ENCODE results near the gene RGS6.

DNA sequence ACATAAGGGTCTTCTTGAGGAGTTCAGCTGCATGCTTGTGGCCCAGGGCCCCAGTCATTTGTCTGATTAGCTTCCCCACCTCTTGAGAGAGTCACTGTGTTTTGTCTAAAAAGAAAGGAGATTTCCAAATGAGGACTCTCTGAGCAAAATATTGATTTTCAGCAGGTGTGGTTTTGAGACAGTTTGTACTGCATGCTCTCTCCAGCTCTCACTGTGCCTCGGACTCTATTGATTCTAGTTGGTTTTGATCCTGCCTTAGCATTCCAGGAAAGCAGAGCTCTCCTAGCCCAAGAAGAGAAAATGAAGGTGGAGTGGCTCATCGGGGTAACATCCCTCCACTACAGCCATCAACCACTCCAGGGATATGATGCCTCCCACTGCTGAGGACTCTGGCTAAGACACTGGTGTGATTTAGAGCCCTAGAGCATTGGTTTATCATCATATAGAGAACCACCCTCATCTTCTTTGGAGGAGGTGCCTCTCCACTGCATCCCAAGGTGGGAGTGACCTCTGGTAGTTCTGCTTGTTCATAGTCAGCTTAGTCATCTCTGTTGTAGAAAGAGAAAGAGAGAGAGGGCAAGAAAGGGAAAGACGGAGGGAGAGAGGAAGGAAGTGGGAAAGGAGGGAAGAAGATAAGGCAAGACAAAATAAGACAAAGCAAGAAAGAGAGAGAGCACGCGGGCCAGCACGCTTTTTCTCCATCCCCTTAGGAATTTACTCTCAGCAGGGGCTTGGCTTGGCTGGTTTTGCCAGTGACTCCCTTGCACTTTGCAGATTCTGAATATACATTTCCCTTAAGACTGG, 596.0 kb downstream of the RGS6 start:
- TF ChIP-seq SMC3 (IDR thresholded peaks at IDR 0.05; ENCODE audit: low read depth, low read length) = no peak
- TF ChIP-seq, protein P1, sequence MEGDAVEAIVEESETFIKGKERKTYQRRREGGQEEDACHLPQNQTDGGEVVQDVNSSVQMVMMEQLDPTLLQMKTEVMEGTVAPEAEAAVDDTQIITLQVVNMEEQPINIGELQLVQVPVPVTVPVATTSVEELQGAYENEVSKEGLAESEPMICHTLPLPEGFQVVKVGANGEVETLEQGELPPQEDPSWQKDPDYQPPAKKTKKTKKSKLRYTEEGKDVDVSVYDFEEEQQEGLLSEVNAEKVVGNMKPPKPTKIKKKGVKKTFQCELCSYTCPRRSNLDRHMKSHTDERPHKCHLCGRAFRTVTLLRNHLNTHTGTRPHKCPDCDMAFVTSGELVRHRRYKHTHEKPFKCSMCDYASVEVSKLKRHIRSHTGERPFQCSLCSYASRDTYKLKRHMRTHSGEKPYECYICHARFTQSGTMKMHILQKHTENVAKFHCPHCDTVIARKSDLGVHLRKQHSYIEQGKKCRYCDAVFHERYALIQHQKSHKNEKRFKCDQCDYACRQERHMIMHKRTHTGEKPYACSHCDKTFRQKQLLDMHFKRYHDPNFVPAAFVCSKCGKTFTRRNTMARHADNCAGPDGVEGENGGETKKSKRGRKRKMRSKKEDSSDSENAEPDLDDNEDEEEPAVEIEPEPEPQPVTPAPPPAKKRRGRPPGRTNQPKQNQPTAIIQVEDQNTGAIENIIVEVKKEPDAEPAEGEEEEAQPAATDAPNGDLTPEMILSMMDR (conservative IDR thresholded peaks at IDR 0.05; ENCODE audit: low read depth, low read length) = no peak
- TF ChIP-seq FOS (IDR thresholded peaks at IDR 0.05; ENCODE audit: low read depth, low read length) = no peak
- no peak for TF ChIP-seq RCOR1 (IDR thresholded peaks at IDR 0.05; ENCODE audit: insufficient replicate concordance, low read length)
- TF ChIP-seq POLR2A (IDR thresholded peaks at IDR 0.05; ENCODE audit: low read depth, low read length) = no peak
- TF ChIP-seq ELK1 (IDR thresholded peaks at IDR 0.05; ENCODE audit: borderline replicate concordance, low read depth, low read length) = no peak
- no peak for TF ChIP-seq CEBPB (IDR thresholded peaks at IDR 0.05; ENCODE audit: low read depth, low read length)
- TF ChIP-seq RFX5 (IDR thresholded peaks at IDR 0.05; ENCODE audit: low read depth, low read length) = no peak
- TF ChIP-seq, protein P2, sequence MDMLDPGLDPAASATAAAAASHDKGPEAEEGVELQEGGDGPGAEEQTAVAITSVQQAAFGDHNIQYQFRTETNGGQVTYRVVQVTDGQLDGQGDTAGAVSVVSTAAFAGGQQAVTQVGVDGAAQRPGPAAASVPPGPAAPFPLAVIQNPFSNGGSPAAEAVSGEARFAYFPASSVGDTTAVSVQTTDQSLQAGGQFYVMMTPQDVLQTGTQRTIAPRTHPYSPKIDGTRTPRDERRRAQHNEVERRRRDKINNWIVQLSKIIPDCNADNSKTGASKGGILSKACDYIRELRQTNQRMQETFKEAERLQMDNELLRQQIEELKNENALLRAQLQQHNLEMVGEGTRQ (IDR thresholded peaks at IDR 0.05; ENCODE audit: low read depth, low read length) = no peak
- no peak for TF ChIP-seq RAD21 (IDR thresholded peaks at IDR 0.05; ENCODE audit: low read length)
- no peak for TF ChIP-seq MXI1 (IDR thresholded peaks at IDR 0.05; ENCODE audit: borderline replicate concordance, low read depth, low read length)
